HepG2 (cell line): ENCODE measurements around the gene GSTP1. TPM values are rescaled to one million over a fixed set of nuclear protein-coding genes. Genes with fewer than 3 reads are reported as not detected.
A peak's percentile ranks its signal among the peaks of the same experiment; 100 is the strongest.

ENCODE experiments used
- ATAC-seq: fragments of 200-7000 bp; cut with Tn5 transposase; 3 replicates; pipeline ENCODE4 v1.9.1; 2020; ENCODE audit warnings: mild to moderate bottlenecking, moderate library complexity
- BruUV-seq: library from RNA; stranded (reverse); fragments of 400-500 nt; replicated peaks from 2 replicates; lab custom pipeline; 2021; lab: Mats Ljungman, UMichigan
- CTCF ChIA-PET: fragments of 300-600 bp; formaldehyde crosslinking; extraction: SDS; loops from one replicate; lab custom pipeline; 2021; ENCODE audit warnings: low total read pairs, inconsistent platforms, low intra/inter-chr PET ratio; lab: Yijun Ruan, JAX
- POLR2A ChIA-PET: fragments of 350-600 bp; sonication (Branson Sonifier 250); formaldehyde crosslinking; loops from one replicate; lab custom pipeline; 2020; ENCODE audit warnings: antibody characterized with exemption, inconsistent platforms; lab: Yijun Ruan, JAX
- DNase-seq: peaks from one replicate; pipeline ENCODE4 v3.0.0-alpha.2; 2015; ENCODE audit warnings: low spot score
- FAIRE-seq: peaks from 3 replicates; lab custom pipeline; 2011; peaks lifted over from hg19 to GRCh38; lab: Jason Lieb, UNC
- H2AFZ ChIP-seq: one replicate; pipeline ENCODE4 v1.6.1; 2011; ENCODE audit warnings: low read length, inconsistent platforms
- H3K27ac ChIP-seq: fragments of 300-600 bp; 3 replicates; pipeline ENCODE4 v1.8.0; 2011; ENCODE audit warnings: mixed run types, mild to moderate bottlenecking, mixed read lengths, low read length, inconsistent platforms; ENCODE audit not compliant: insufficient read depth; ENCODE audit errors: extremely low read length
- H3K27me3 ChIP-seq, 2 experiments: fragments of 200-600 bp in 1 of 2; 2 replicates in 1 of 2; 3 replicates in 1 of 2; pipeline versions ENCODE4 v1.6.0 to v1.8.0; 2011; ENCODE audit warnings: low read length in 2 of 2, mild to moderate bottlenecking in 2 of 2, moderate library complexity in 2 of 2, inconsistent platforms in 1 of 2; ENCODE audit not compliant: insufficient read depth in 2 of 2, control insufficient read depth in 1 of 2
- H3K36me3 ChIP-seq, 2 experiments: fragments of 200-600 bp in 1 of 2; replicated peaks in 1 of 2; 2 replicates in 1 of 2; 3 replicates in 1 of 2; pipeline versions ENCODE4 v1.5.1 to v1.8.0; 2011; ENCODE audit warnings: low read length in 2 of 2, inconsistent platforms in 1 of 2; ENCODE audit not compliant: insufficient read depth in 2 of 2, control insufficient read depth in 1 of 2
- H3K4me1 ChIP-seq: 2 replicates; pipeline ENCODE4 v1.5.1; 2012; ENCODE audit warnings: low read length, inconsistent platforms; ENCODE audit not compliant: insufficient read depth
- H3K4me2 ChIP-seq: 2 replicates; pipeline ENCODE4 v1.6.0; 2011; ENCODE audit warnings: low read depth, low read length, inconsistent platforms
- H3K4me3 ChIP-seq, 3 experiments: fragments of 200-600 bp in 1 of 3; sonication (generic), shearing (Covaris generic) in 1 of 3; replicated peaks in 1 of 3; 2 replicates each; pipeline ENCODE4 v1.5.1; 2011 to 2016; ENCODE audit warnings: low read length in 3 of 3, inconsistent platforms in 2 of 3, low read depth in 2 of 3, mild to moderate bottlenecking in 2 of 3, control low read depth in 1 of 3, mixed read lengths in 1 of 3; ENCODE audit not compliant: insufficient read depth in 1 of 3
- H3K79me2 ChIP-seq: one replicate; pipeline ENCODE4 v1.6.1; 2011; ENCODE audit warnings: low read length, inconsistent platforms; ENCODE audit not compliant: insufficient read depth
- H3K9ac ChIP-seq: 2 replicates; pipeline ENCODE4 v1.6.0; 2011; ENCODE audit warnings: mild to moderate bottlenecking, low read depth, low read length, inconsistent platforms; ENCODE audit not compliant: insufficient read depth
- H3K9me3 ChIP-seq: 2 replicates; pipeline ENCODE4 v1.5.1; 2012; ENCODE audit warnings: mild to moderate bottlenecking, low read length
- H4K20me1 ChIP-seq: 2 replicates; pipeline ENCODE4 v1.6.0; 2011; ENCODE audit warnings: inconsistent platforms, mild to moderate bottlenecking, low read length, moderate library complexity; ENCODE audit not compliant: insufficient read depth
- CBX5 ChIP-seq: sonication (generic); formaldehyde crosslinking; IDR thresholded peaks from 2 replicates; pipeline ENCODE4 v1.4.0; 2020; ENCODE audit warnings: missing genetic modification reagents, borderline replicate concordance
- DMTF1 ChIP-seq: sonication (generic); formaldehyde crosslinking; IDR thresholded peaks from 2 replicates; pipeline ENCODE4 v1.4.0; 2020; ENCODE audit warnings: mild to moderate bottlenecking, missing genetic modification reagents
- DPF2 ChIP-seq: sonication (generic); formaldehyde crosslinking; IDR thresholded peaks from 2 replicates; pipeline ENCODE4 v1.4.0; 2020; ENCODE audit warnings: mild to moderate bottlenecking, low read depth, missing genetic modification reagents, borderline replicate concordance
- FOXP1 ChIP-seq, 2 experiments: fragments of 450-650 bp in 1 of 2; IDR thresholded peaks; 2 replicates each; pipeline ENCODE4 v1.6.1; 2017 to 2018; ENCODE audit warnings: antibody characterized with exemption in 1 of 2
- HBP1 ChIP-seq: IDR thresholded peaks from 2 replicates; pipeline ENCODE4 v1.6.1; 2016; ENCODE audit warnings: low read depth, control low read depth
- MLLT10 ChIP-seq: sonication (generic); formaldehyde crosslinking; IDR thresholded peaks from 2 replicates; pipeline ENCODE4 v1.4.0; 2020; ENCODE audit warnings: missing genetic modification reagents
- MXD4 ChIP-seq: IDR thresholded peaks from 2 replicates; pipeline ENCODE4 v1.6.1; 2016; ENCODE audit warnings: mild to moderate bottlenecking, missing biosample characterization, missing genetic modification reagents
- RFXANK ChIP-seq: IDR thresholded peaks from 2 replicates; pipeline ENCODE4 v1.6.1; 2016
- THYN1 ChIP-seq: sonication (generic); formaldehyde crosslinking; IDR thresholded peaks from 2 replicates; pipeline ENCODE4 v1.8.1; 2023; ENCODE audit warnings: low read depth, mild to moderate bottlenecking, moderate library complexity, missing genetic modification reagents, borderline replicate concordance
- ZNF326 ChIP-seq: sonication (generic); formaldehyde crosslinking; IDR thresholded peaks from 2 replicates; pipeline ENCODE4 v1.4.0; 2020; ENCODE audit warnings: missing genetic modification reagents, borderline replicate concordance
- ZNF468 ChIP-seq: sonication (generic); formaldehyde crosslinking; IDR thresholded peaks from 2 replicates; pipeline ENCODE4 v1.8.0; 2022; ENCODE audit warnings: mild to moderate bottlenecking, moderate library complexity, missing genetic modification reagents
- ZNF552 ChIP-seq: sonication (generic); formaldehyde crosslinking; IDR thresholded peaks from 2 replicates; pipeline ENCODE4 v1.9.0; 2022; ENCODE audit warnings: missing genetic modification reagents, mild to moderate bottlenecking, borderline replicate concordance
- ZNF615 ChIP-seq: sonication (generic); formaldehyde crosslinking; IDR thresholded peaks from 2 replicates; pipeline ENCODE4 v1.5.0; 2020; ENCODE audit warnings: mild to moderate bottlenecking, missing genetic modification reagents, borderline replicate concordance
- ZNF704 ChIP-seq: sonication (generic); formaldehyde crosslinking; IDR thresholded peaks from 2 replicates; pipeline ENCODE4 v1.8.1; 2023; ENCODE audit warnings: mild to moderate bottlenecking, inconsistent platforms, moderate library complexity, missing genetic modification reagents, borderline replicate concordance
- WGBS: methylation state at CpG from one replicate; pipeline ENCODE4 v1.1.6; 2017; ENCODE audit warnings: low lambda C conversion rate; 5-methylcytosine and 5-hydroxymethylcytosine counted together
- in situ Hi-C: cut with HindIII; loops from 2 replicates; pipeline ENCODE4 v1.10.0; 2017; ENCODE audit warnings: low pct_unique_long_range_greater_than_20kb; ENCODE audit not compliant: extremely low pct_ligation_motif_present
- intact Hi-C: fragments of 100-400 bp; cut with micrococcal nuclease; formaldehyde crosslinking; loops from one replicate; pipeline ENCODE4 v1.10.0; 2022; ENCODE audit not compliant: unreplicated experiment
- polyA plus RNA-seq, 8 experiments: library from polyadenylated mRNA; depleted of rRNA in 3 of 8; stranded (reverse) in 7 of 8; unstranded in 1 of 8; fragments of >200 nt; fragmentation: Illumina TruSeq in 4 of 8; extraction: Trizol in 4 of 8; gene quantifications; 2 replicates each; pipeline versions ENCODE4 v1.2.1 to v1.2.3, GENCODE V29; 2011 to 2016; ENCODE audit warnings: low read depth in 4 of 8, missing spikeins in 1 of 8, mixed read lengths in 1 of 8; ENCODE audit not compliant: insufficient read depth in 1 of 8
- total RNA-seq, 5 experiments: library from RNA; depleted of rRNA; stranded (reverse); fragments of >200 nt; fragmentation: Illumina TruSeq; extraction: Trizol; gene quantifications; 2 replicates each; pipeline ENCODE4 v1.2.3, GENCODE V29; 2016; ENCODE audit warnings: low read depth in 1 of 5

GSTP1 gene
- total and polyA plus RNA-seq, 2 of the 13 experiments (the other 11 are each of a cell fraction or from before 2014, with no cell fraction given), result not detected

- no peak for DNase-seq
- intact Hi-C loops, result no loop called here
- Histone ChIP-seq H3K4me1 (peaks cover 41% of the 10 kb centered on the region), H3K4me3 (no peak overlapping the region), H3K36me3 (no peaks in the 10 kb centered on the region), H3K4me2 (no peak overlapping the region), H3K27ac (no peak overlapping the region), H4K20me1 (no peaks in the 10 kb centered on the region), H2AFZ (no peak overlapping the region), H3K79me2 (no peaks in the 10 kb centered on the region), H3K9me3 (no peaks in the 10 kb centered on the region), H3K9ac (no peak overlapping the region), H3K27me3 (no peaks in the 10 kb centered on the region)
- ATAC-seq, result peak; percentile 25; the same call in 1 of the 3 replicates
- WGBS, result no CpG with 5 or more reads among the region's 6 CpGs
- TF ChIP-seq RFXANK (CRISPR knock-in tag) (no peak), THYN1 (no peak), FOXP1 (IDR thresholded peaks at IDR 0.05) (no peak), FOXP1 (CRISPR knock-in tag; IDR thresholded peaks at IDR 0.05) (no peak), ZNF468 (CRISPR knock-in tag) (no peak), CBX5 (CRISPR knock-in tag) (no peak), MXD4 (CRISPR knock-in tag) (no peak), ZNF552 (CRISPR knock-in tag) (no peak), ZNF326 (no peak), MLLT10 (CRISPR knock-in tag) (no peak), DPF2 (CRISPR knock-in tag) (no peak), ZNF704 (CRISPR knock-in tag) (no peak), DMTF1 (no peak), ZNF615 (CRISPR knock-in tag) (no peak), HBP1 (CRISPR knock-in tag) (no peak)
- FAIRE-seq, result no peak
- POLR2A ChIA-PET, result no interaction called here
- CTCF ChIA-PET, result no interaction called here
- BruUV-seq, result no TSS peak
- in situ Hi-C loops, result no loop called here
Measured at GRCh38 chr11:67541198-67541597, 42.4 kb upstream of the GSTP1 start.
